Measurements from ENCODE around the gene CRHR2. TPM values are rescaled to one million over a fixed set of nuclear protein-coding genes. Genes with fewer than 3 reads are reported as not detected.

CRHR2 gene
- total and polyA plus RNA-seq, 8 donors = 0.06 to 0.79 (median 0.50) TPM

DNA sequence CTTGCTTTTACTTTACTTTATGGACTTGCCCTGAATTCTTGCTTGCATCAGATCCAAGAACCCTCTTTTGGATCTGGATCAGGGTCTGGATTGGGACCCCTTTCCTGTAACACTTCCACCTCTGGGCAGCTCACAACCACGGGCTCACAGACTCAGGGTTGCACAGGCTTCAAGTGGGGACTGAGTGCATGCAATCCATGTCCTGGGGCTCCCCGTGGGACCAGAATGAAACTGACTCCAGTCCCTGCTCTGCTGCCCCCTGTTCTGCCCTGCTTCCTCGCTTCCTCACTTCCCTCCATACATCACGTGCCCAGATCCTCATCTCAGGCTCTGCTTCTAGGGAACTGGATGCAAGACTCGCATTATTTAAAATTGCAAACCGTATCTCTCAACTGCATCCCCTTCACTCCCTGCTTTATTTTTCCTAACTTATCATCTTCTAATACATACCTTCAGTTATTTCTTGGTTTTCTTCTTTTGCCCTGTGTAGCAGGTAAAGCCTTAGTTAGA lies 46.4 kb upstream of the CRHR2 start:
- 76 to 79% methylated on average over 6 of the region's 6 CpGs for WGBS, 2 donors

DNA sequence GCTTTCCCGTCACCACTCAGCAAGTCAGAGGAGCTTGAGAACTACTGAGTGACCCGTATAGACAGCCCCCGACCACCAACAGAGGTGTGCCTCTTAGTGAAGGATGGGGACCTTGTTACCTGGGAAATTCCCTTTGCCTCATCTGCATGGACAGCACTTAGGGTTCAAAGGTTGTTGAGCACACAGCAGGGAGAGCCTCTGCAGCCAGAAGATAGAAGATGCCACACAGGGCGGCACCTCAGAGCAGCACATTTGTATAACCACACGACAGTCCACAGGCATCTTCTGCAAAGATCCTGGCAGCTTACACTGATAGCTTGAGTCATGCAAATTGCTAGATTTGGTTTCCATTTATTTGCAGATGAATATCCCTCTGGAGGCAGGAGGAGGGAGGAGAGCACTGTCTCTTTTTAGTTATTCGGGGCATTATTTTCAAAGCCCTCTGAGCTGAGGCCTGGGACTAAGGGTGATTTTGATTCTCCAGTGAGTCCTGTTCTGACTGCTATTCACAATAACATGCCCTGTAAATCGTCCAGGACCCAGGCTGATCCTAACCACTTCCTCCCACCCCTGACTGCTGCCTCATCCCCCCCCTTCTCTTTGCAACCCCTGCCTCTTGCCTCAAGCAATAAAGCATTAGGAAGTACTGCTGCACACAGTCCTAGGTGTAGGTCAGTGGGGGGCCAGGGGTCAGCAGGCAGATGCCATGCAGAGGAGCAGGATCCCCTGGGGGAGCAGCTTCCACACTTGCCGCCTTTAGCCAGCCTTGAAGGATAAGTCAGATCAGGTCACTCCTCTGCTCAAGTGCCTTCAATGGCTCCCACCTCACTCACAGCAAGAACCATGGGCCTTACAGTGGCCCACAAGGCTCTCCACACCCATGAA lies 45.0 kb upstream of the CRHR2 start:
- Histone ChIP-seq H3K27me3 (no peaks in the 10 kb centered on the region), H3K4me3 (no peak overlapping the region), H3K9me3 (no peaks in the 10 kb centered on the region), H3K27ac (no peak overlapping the region), H3K36me3 (no peaks in the 10 kb centered on the region), H3K4me1 (no peaks in the 10 kb centered on the region)
- FAIRE-seq (no peak), DNase-seq (no peak), ATAC-seq (peak in 1 of 4 donors; percentile 49)
- intact Hi-C loops (cut with DNase I) = no loop called here
- TF ChIP-seq CTCF (IDR thresholded peaks at IDR 0.05) = no peak
- 72 to 73% methylated on average over 8 of the region's 8 CpGs for WGBS, 2 donors

More for the DNA sequence above, 46.4 kb upstream of the CRHR2 start:
- no peaks in the 10 kb centered on the region for H3K9me3 ChIP-seq
- no peak overlapping the region for H3K4me3 ChIP-seq
- no peak for TF ChIP-seq CTCF (IDR thresholded peaks at IDR 0.05)
- H3K27me3 ChIP-seq = no peaks in the 10 kb centered on the region
- H3K4me1 ChIP-seq = no peaks in the 10 kb centered on the region
- FAIRE-seq (no peak), ATAC-seq (no peak), DNase-seq (no peak)
- no peak overlapping the region for H3K27ac ChIP-seq
- intact Hi-C loops (cut with DNase I) = no loop called here
- no peaks in the 10 kb centered on the region for H3K36me3 ChIP-seq

GRCh38 chr7:30726296-30727006 lies 44.2 kb upstream of the CRHR2 start:
- FAIRE-seq = no peak
- 95 to 97% methylated on average over 7 of the region's 7 CpGs for WGBS, 2 donors

GRCh38 chr7:30723776-30724175 lies 41.5 kb upstream of the CRHR2 start:
- TF ChIP-seq CTCF (IDR thresholded peaks at IDR 0.05) = no peak
- no peak overlapping the region for H3K27ac ChIP-seq
- DNase-seq (no peak), FAIRE-seq (no peak), ATAC-seq (no peak)
- H3K4me3 ChIP-seq = no peak overlapping the region
- intact Hi-C loops (cut with DNase I) = no loop called here
- H3K9me3 ChIP-seq = no peaks in the 10 kb centered on the region
- 63 to 75% methylated on average over 3 to 4 of the region's 4 CpGs for WGBS, 2 donors
- H3K36me3 ChIP-seq = no peaks in the 10 kb centered on the region
- H3K4me1 ChIP-seq = no peaks in the 10 kb centered on the region
- H3K27me3 ChIP-seq = no peaks in the 10 kb centered on the region

More at GRCh38 chr7:30726296-30727006, 44.2 kb upstream of the CRHR2 start:
- DNase-seq (no peak), ATAC-seq (no peak)
- Histone ChIP-seq H3K27ac (no peak overlapping the region), H3K27me3 (no peaks in the 10 kb centered on the region), H3K4me1 (no peaks in the 10 kb centered on the region), H3K36me3 (no peaks in the 10 kb centered on the region), H3K9me3 (no peaks in the 10 kb centered on the region), H3K4me3 (no peak overlapping the region)
- no peak for TF ChIP-seq CTCF (IDR thresholded peaks at IDR 0.05)
- intact Hi-C loops (cut with DNase I) = no loop called here
